ENCODE measurements around the gene SERPINF2. TPM values are rescaled to one million over a fixed set of nuclear protein-coding genes. Genes with fewer than 3 reads are reported as not detected.
"Not testable (repeated sequence)": the region's sequence is repeated elsewhere in the genome, so short reads cannot be mapped to it uniquely, and the experiment has no call there.

Gene SERPINF2
- total RNA-seq, 4 donors from 2014 or later = 1.2 to 9.0 (median 5.9) TPM

DNA sequence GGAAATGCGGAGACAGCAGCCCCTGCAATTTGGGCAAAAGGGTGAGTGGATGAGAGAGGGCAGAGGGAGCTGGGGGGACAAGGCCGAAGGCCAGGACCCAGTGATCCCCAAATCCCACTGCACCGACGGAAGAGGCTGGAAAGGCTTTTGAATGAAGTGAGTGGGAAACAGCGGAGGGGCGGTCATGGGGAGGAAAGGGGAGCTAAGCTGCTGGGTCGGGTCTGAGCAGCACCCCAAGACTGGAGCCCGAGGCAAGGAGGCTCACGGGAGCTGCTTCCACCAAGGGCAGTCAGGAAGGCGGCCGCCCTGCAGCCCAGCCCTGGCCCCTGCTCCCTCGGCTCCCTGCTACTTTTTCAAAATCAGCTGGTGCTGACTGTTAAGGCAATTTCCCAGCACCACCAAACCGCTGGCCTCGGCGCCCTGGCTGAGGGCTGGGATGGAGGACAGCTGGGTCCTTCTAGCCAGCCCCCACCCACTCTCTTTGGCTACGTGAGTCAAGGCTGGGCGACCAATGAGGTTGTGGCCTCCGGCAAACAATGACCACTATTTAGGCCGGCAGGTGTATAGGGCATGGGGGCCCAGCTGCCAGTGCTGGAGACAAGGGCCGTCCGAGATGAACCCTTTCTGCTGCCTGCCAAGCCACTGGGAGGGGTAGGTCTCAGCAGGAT lies 19.7 kb downstream of the SERPINF2 start:
- 43 to 52% methylated on average over 14 to 20 of the region's 21 CpGs for WGBS, 2 donors
- peak overlapping the region; percentile 4 for H3K4me3 ChIP-seq (ENCODE audit: low read depth, poor library complexity, severe bottlenecking)
- TF ChIP-seq, protein P1, sequence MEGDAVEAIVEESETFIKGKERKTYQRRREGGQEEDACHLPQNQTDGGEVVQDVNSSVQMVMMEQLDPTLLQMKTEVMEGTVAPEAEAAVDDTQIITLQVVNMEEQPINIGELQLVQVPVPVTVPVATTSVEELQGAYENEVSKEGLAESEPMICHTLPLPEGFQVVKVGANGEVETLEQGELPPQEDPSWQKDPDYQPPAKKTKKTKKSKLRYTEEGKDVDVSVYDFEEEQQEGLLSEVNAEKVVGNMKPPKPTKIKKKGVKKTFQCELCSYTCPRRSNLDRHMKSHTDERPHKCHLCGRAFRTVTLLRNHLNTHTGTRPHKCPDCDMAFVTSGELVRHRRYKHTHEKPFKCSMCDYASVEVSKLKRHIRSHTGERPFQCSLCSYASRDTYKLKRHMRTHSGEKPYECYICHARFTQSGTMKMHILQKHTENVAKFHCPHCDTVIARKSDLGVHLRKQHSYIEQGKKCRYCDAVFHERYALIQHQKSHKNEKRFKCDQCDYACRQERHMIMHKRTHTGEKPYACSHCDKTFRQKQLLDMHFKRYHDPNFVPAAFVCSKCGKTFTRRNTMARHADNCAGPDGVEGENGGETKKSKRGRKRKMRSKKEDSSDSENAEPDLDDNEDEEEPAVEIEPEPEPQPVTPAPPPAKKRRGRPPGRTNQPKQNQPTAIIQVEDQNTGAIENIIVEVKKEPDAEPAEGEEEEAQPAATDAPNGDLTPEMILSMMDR (IDR thresholded peaks at IDR 0.05) = no peak
- TF ChIP-seq POLR2A (IDR thresholded peaks at IDR 0.05) = no peak
- DNase-seq (ENCODE audit: low spot score in 2 of 2) = no peak
- intact Hi-C loops (cut with DNase I; ENCODE audit: low total_unique reads) = no loop called here

DNA sequence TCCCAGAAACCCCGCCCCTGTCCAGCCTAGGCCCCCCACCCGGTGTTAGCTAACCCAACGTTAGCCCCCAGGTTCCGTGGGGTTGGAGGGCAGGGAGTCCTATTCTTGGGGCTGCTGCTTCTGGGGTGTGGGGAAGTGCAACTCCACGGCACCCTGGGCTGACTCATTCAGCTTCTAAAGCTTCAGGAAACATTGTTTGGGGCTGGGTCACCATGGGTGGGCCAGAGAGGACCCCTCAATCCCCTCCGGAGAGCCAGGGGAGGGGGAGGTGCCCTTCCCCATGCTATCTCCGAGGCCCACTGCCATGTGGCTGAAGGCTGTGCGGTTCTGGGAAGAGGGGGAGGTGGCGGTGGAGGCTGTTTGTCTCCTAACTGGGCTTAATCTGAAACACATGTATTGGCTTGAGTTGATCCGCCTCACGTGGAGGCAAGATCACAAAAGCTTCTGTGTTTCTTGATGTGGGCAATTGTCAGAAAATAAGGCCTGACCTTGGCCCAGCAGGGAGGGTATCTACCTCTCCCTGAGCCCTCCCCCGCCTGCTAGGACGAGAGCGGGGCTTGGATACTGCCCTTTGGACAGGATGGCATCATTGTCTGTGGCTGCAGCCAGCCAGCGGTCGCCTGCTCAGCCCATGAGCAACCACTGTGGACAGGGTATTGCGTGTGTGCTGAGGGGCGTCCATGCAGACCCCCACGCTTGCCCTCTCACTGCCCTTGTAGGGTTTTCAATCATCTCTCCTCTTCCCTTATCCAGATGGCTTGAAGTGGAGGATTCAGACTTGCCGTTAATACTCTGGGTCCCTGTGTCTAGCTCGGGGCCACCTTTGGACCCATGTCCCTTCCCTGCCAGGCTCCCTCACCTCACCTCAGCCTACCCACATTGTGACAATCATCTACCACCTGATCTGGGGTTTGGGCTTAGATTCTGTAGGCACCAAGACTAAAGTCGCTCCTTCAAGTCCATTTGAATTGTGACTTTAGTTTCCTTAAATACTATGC lies 20.5 kb downstream of the SERPINF2 start:
- 26 to 41% methylated on average over 20 to 22 of the region's 22 CpGs for WGBS, 2 donors
- peak; percentile 82 to 94 for DNase-seq (ENCODE audit: low spot score in 2 of 2)
- TF ChIP-seq, protein P1 (IDR thresholded peaks at IDR 0.05) = no peak
- TF ChIP-seq POLR2A (IDR thresholded peaks at IDR 0.05) = no peak
- peak overlapping the region; percentile 4 for H3K4me3 ChIP-seq (ENCODE audit: low read depth, poor library complexity, severe bottlenecking)
- intact Hi-C loops (cut with DNase I; ENCODE audit: low total_unique reads) = no loop called here

DNA sequence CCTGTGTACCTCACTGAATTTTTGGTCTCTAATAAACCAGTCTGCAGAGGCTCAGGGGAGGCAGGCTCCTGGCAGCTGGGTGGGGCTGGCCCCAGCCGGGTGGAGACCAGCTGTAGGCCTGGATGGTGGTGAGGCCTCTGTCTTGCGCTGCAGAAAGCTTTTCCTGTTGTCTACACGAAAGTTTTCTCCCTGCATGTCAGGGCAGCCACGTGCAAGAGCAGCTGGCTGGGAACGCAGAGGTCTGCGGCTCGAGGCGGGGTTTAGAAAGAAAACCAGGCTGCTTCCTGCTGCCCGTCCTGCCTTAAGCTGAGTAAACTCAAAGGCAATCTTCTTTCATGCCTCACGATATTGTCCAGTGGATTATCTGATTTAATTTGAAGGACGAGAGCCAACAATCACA lies 21.6 kb downstream of the SERPINF2 start:
- peak; percentile 91 to 96 for DNase-seq (ENCODE audit: low spot score in 2 of 2)
- intact Hi-C loops (cut with DNase I; ENCODE audit: low total_unique reads) = no loop called here
- 1 to 7% methylated on average over 11 of the region's 11 CpGs for WGBS, 2 donors
- TF ChIP-seq, protein P1 (IDR thresholded peaks at IDR 0.05) = no peak
- no peak for TF ChIP-seq POLR2A (IDR thresholded peaks at IDR 0.05)
- no peak overlapping the region for H3K4me3 ChIP-seq (ENCODE audit: low read depth, poor library complexity, severe bottlenecking)

DNA sequence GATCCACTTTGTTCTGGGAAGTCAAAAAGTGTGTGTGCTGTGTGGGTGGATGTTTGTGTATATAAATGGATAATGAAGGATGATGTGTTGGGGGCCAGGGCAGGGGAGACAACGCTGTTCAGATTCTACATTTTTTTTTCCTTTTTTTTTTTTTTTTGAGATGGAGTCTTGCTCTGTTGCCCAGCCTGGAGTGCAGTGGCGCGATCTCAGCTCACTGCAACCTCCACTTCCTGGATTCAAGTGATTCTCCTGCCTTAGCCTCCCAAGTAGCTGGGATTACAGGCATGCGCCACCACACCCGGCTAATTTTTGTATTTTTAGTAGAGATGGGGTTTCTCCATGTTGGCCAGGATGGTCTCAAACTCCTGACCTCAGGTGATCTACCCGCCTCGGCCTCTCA lies 22.0 kb downstream of the SERPINF2 start:
- DNase-seq (ENCODE audit: low spot score in 2 of 2); intact Hi-C loops (cut with DNase I; ENCODE audit: low total_unique reads); H3K4me3 ChIP-seq (ENCODE audit: low read depth, poor library complexity, severe bottlenecking): not testable (repeated sequence)
- WGBS, 2 donors = 78 to 81% methylated on average over 7 of the region's 7 CpGs

DNA sequence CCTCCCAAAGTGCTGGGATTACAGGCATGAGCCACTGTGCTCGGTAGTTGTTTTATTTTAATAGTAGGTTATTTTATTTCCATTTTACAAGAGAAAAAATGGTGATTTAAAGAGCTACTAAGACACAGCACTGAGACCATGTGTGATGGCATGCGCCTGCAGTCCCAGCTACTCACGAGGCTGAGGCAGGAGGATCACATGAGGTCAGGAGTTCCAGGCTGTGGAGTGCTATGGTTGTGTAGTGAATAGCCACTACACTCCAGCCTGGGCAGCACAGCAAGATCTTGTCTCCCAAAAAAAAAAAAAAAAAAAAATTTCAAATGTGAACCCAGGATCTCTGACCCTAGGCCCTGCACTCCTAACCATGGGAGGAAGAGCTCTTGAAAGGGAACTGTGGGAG lies 22.9 kb downstream of the SERPINF2 start:
- DNase-seq (ENCODE audit: low spot score in 2 of 2) = no peak
- intact Hi-C loops (cut with DNase I; ENCODE audit: low total_unique reads) = no loop called here
- no peak overlapping the region for H3K4me3 ChIP-seq (ENCODE audit: low read depth, poor library complexity, severe bottlenecking)
- no peak for TF ChIP-seq POLR2A (IDR thresholded peaks at IDR 0.05)
- TF ChIP-seq, protein P1 (IDR thresholded peaks at IDR 0.05) = no peak
- WGBS, 2 donors = 83 to 84% methylated on average over 3 of the region's 3 CpGs
